GM20431 (cell line): Measurements from ENCODE around the gene KRTAP1-5.
"Not testable (repeated sequence)": the region's sequence is repeated elsewhere in the genome, so short reads cannot be mapped to it uniquely, and the experiment has no call there.

Experiments
- in situ Hi-C: fragments of 300-500 bp; cut with MseI, MboI; formaldehyde crosslinking; loops from one replicate; pipeline ENCODE4 v1.15.0; 2020; ENCODE audit warnings: low sequenced_read_pairs; ENCODE audit not compliant: unreplicated experiment

The KRTAP1-5 gene

DNA sequence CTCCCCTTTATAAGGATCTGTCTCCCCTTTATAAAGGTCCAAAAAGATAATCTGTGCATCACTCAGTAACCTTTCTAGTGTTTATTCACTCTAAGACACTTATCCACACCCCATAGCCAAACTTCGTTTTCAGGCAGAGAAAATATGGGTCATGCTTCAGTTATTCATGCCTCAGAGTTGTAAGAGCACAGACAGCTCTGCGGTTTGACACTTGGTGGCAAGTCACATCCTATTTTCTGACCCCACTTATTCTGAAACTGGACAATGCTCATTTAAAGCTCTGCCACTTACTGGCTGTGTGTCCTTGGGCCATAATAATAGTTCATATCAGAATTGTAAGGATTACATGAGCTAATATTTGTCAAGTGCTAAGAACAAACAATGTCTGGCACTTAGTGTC is 22.1 kb upstream of the KRTAP1-5 start:
- in situ Hi-C loops: no loop called here

DNA sequence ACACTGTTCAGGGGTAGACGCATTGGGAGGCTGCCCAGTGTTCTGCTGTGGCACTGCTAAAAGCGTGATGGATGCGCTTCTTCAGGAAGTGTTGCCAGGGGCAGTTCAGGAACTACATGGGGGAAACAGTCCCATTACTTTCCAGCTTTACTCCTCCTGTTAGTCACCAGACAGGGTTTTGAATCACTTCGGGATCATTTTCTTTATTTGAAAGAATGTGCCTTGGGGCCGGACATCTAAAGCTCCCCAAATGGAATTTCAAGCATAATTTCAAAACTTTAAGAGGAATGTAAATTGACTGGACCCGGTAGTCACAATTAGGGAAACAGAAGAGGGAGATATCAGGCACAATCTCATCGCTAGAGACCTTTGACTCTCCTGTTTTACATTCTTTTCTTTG is 21.4 kb upstream of the KRTAP1-5 start:
- in situ Hi-C loops: no loop called here

- in situ Hi-C loops: not testable (repeated sequence)
Observed at GRCh38 chr17:41046735-41047465, 19.9 kb upstream of the KRTAP1-5 start, which contains the start of gene KRTAP2-1. Gene KRTAP2-1 (minus strand): TSS chr17:41047316. CDS start chr17:41047267, 49 bp downstream.

DNA sequence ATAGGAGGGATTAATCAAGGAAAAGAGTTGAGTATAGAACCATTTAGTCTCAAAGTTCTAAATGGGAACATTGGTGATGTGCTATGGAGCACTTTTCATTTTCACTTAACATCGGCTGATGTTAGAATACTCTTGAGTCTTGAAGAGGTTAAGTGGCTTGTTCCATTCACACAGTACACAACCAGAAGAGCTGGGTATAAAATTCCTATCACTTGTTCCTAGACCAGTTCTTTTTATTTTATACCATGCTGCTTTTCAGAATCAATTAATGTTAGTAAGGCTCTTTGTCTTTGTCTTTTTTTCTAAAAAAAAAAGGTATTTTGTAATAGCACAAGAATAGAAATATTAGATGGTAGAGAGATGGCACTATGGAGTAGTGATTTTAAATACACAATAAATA is 15.9 kb upstream of the KRTAP1-5 start:
- in situ Hi-C loops: no loop called here

DNA sequence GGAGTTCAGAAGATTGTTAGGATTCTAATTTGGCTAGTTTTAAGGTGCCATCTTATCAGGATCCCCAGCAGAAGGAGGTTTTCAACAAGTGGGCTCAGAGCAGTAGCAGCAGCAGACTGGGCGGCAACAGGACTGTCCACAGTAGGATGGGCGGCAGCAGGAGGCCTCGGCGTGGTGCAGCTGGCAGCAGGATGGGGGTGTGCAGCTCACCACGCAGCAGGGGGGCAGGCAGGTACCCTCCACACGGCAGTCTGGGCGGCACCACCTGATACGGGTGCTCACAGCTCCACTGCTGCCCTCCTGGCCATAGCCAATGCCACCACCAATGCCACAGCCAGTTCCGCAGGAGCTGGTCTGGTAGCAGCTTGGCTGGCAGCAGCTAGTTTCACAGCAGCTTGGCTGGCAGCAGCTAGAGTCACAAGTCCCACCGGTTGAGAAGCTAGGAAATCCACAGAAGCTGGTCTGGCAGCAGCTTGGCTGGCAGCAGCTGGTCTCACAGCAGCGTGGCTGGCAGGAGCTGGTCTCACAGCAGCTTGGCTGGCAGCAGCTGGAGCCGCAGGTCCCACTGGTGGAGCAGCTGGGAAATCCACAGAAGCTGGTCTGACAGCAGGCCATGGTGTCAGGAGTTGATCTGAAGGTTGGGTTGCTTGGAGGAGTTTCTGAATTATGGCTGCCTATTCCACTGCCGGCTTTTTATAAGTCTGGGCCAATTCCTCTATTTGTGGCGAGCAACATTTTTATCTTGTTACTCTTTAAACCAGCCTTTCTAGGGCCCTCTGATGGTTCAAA is 14.0 kb upstream of the KRTAP1-5 start, which contains the start of gene KRTAP1-1:
Gene KRTAP1-1, minus strand, starts transcription at position 668 of the 789 bp plus-strand sequence. Its CDS starts 53 bp downstream, at position 615.
- in situ Hi-C loops: not testable (repeated sequence)

DNA sequence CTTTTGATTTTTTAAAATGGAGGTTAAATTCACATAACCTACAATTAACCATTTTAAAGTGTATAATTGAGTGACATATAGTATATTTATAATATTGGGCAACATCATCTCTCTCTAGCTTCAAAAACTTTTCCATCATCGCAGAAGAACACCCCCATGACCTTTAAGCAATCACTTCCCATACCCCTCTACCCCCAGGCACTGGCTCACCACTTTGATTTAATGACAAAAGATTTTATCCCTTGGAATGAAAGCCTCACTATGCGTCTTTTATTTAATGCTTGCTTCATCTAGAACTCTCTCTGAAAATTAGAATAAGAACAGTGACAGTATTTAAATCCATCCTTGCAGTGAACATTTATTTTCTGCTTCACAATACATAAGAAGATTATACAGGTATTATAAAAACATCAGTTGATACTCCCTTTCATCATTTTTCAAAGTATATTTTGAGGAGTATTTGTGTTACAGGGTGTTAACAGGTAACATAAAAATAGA is 10.9 kb upstream of the KRTAP1-5 start:
- in situ Hi-C loops: no loop called here

GRCh38 chr17:41034346-41034935 is 7.4 kb upstream of the KRTAP1-5 start, which contains the start of gene KRTAP1-3:
Gene KRTAP1-3 (minus strand): TSS chr17:41034874. CDS start chr17:41034821, 53 bp downstream.
- in situ Hi-C loops: not testable (repeated sequence)

DNA sequence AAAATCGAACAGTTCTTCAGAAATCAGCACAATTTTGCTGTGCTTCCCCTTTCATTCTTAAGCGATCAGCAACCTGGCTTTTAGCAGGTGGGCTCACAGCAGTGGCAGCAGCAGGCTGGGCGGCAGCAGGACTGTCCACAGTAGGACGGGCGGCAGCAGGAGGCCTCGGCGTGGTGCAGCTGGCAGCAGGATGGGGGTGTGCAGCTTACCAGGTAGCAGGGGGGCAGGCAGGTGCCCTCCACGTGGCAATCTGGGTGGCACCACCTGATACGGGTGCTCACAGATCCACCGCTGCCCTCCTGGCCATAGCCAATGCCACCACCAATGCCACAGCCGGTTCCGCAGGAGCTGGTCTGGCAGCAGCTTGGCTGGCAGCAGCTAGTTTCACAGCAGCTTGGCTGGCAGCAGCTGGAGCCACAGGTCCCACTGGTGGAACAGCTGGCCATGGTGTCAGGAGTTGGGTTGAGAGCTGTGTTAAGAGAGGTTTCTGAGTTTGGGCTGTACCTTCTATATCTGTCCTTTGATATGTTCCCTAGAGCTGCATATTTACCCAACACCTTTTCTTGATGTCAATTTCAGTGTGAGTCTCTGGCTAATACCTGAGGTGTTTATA is 2.7 kb upstream of the KRTAP1-5 start, which contains the start of gene KRTAP1-4:
Gene KRTAP1-4, minus strand, starts transcription at position 563 of the 613 bp plus-strand sequence. Its CDS starts 117 bp downstream, at position 446.
- in situ Hi-C loops: no loop called here

GRCh38 chr17:41024697-41025096 is 2.3 kb downstream of the KRTAP1-5 start:
- in situ Hi-C loops: no loop called here

DNA sequence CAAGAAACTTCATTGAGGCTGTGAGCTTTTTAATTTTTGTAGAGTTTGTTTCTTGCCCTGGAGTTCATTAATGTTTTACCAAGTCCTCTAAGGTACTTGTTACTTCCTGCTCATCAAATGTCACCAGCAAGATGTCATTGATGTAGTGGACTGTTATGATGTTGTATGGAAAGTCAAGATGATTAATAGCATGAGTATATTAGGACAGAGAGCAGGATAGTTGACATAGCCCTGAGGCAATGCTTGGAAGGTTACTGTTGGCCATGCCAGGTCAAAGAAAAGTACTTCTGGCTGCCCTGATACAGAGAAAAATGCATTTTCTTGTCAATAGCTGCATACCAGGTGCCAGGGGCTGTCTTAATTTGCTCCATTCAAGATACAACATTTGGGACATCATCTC is 6.7 kb downstream of the KRTAP1-5 start:
- in situ Hi-C loops: no loop called here

- in situ Hi-C loops: no loop called here
Observed at GRCh38 chr17:41019415-41019814, 7.6 kb downstream of the KRTAP1-5 start.

DNA sequence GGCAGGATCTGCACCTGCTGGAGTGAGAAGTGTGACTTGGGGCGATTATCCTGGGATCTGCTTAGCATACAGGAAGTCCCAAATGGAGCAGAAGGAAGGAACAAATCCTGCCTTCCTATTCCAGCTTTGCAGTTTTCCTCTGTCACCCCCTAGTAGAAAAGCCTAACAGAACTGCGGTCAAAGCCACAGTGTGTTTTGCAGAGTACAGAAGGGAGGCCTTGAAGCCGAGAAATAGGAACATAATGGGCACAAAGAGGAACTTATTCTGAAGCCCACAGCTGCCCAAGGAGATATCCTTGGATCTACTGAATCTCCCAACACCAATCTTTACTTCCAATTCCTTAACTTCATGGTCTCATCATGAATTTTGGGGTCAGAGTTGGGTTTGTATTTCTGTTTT is 8.5 kb downstream of the KRTAP1-5 start:
- in situ Hi-C loops: no loop called here

GRCh38 chr17:41016578-41017215 is 10.3 kb downstream of the KRTAP1-5 start:
- in situ Hi-C loops: no loop called here

DNA sequence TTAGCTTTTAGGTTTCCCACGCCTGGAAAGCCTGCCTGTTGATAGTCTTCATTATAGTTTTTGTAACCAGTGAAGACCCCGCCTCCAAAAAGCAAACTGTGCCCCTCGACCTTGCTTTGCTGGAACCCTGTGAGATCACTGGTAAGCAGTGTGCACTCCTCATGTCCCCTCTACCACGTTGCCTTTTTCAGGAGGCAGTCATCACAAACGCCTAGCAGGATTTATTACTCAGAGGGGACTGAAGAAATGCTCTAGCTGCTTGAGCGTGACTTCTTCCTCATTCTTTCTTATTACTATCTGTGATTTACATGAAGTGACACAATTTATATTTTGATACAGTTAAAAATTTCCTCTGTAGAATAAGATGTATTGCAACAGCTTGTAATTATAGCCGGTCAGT is 11.6 kb downstream of the KRTAP1-5 start:
- in situ Hi-C loops: no loop called here

DNA sequence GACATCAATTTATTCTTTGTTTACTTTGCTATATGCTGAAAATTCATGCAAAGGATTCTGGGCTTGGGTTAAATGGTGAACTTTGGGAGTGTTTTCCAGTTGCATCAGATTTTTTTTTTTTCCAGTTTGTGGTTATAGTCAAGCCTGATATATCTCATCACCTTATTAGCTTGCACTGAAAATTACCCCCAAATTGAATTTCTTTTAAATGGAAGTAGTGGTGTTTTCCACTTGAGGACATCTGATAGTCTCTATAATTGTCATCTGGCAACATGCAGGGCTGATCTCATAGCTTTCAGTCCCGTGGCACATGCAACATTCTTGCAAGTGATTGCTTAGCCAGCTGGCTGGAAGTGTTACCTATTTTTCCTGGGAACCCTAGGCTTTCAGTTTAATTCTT is 13.4 kb downstream of the KRTAP1-5 start:
- in situ Hi-C loops: no loop called here

GRCh38 chr17:41013181-41013580 is 13.8 kb downstream of the KRTAP1-5 start:
- in situ Hi-C loops: no loop called here

DNA sequence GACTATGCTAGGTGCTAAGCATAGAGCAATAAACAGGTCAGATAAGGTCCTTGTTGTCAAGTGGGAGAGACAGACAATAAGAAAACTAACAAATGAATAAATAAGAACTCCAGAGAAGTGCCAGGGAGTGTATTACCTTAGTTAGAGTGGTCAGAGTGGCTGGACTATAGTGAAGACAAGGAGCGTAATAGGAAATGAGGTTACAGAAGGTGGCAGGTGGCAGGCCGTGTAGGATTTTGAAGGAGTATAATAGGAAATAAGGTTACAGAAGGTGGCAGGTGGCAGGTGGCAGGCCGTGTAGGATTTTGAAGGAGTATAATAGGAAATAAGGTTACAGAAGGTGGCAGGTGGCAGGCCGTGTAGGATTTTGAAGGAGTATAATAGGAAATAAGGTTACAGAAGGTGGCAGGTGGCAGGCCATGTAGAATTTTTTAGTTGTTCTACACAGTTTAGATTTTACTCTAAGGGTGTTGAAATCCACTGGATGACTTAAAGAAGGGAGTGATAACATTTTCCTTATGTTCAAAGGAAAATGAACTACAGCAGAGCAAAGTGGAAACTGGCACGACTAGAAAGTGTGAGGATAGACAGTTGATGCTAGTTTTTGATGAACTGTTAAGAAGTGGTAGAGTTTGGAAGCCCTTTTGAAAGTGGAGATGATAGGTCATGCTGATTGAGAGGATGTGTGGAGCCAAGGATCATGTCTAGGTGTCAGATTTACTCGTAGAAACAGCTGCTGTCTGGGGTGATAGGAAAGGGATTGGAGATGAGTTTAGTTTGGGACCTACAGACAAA is 14.5 kb downstream of the KRTAP1-5 start:
- in situ Hi-C loops: no loop called here

GRCh38 chr17:41010441-41010840 is 16.6 kb downstream of the KRTAP1-5 start:
- in situ Hi-C loops: no loop called here

DNA sequence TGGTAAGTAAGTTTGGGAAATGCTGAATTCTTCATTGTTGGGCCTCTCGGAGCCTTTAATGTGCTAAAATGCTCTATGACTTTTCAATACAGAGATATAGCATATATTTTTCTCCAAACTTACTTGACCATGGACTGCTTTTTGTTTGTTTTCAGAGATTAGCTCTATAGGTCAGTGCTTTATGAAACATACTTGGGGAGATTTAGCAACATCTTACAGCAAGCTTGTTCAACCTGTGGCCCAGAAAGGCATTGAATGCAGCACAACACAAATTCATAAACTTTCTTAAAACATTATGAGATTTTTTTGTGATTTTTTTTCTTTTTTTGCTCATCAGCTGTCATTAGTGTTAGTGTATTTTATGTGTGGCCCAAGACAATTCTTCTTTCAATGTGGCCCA is 17.1 kb downstream of the KRTAP1-5 start:
- in situ Hi-C loops: no loop called here
